Femur (tissue), 1 donor: ENCODE data around the gene RNASE9.
"Not testable (repeated sequence)": the region's sequence is repeated elsewhere in the genome, so short reads cannot be mapped to it uniquely, and the experiment has no call there.

ENCODE experiments used
- DNase-seq: peaks from one replicate; pipeline ENCODE4 v3.0.0-alpha.2; 2017

The RNASE9 gene

DNA sequence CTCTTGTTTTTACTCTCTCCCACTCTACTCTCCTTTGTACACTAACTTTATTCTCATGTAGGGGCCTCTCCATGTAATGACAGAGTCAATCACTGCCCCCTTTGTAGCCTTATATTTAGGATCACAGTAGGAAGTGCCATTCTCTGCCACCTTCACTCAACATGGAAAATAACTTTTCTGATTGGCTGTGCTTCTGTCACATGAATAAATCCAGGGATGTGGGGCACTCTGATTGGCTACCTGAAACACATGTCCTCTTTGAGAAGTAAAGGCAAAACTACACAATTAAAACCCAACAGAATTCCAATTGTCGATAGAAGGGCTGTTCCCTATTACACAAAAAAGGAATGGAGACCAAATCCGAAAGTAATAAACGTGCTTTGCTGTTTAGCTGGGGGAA lies at the start of gene RNASE9:
TSS of gene RNASE9 (minus strand) at position 87 of the 400 bp plus-strand sequence.
- DNase-seq = no peak

DNA sequence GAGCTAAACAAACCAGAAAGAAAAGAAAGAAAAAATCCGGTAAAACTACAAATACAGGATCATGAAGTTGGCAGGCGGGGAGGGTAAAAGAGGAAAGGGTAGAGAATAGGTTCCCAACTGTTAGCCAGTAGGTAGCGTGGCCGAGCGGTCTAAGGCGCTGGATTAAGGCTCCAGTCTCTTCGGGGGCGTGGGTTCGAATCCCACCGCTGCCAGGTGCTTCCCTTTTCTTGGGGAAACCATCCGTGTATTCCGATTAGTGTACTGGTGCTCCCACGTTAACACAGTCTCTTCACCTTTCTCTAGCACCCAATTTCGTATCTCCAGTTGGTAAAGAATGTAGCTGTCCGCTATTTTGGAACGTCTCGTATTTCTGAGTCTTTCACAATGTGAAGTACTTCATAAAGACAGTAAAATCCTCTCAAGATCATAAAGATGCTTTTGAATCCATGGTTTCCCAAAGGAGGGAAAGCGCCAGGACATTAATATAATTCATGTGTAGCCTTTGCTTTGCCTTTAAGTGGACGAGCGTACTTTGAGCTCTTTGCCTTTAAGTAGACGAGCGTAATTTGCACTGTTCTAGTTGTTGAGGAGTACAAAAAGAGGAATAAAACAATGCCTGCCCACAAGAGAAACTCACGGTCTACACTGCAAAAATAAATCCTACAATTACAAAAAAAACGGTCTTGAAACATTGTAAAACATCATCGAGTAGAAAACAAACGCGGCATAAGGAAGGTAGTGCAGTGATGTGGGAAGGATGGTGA lies 49.3 kb upstream of the RNASE9 start:
- peak; percentile 87 for DNase-seq

DNA sequence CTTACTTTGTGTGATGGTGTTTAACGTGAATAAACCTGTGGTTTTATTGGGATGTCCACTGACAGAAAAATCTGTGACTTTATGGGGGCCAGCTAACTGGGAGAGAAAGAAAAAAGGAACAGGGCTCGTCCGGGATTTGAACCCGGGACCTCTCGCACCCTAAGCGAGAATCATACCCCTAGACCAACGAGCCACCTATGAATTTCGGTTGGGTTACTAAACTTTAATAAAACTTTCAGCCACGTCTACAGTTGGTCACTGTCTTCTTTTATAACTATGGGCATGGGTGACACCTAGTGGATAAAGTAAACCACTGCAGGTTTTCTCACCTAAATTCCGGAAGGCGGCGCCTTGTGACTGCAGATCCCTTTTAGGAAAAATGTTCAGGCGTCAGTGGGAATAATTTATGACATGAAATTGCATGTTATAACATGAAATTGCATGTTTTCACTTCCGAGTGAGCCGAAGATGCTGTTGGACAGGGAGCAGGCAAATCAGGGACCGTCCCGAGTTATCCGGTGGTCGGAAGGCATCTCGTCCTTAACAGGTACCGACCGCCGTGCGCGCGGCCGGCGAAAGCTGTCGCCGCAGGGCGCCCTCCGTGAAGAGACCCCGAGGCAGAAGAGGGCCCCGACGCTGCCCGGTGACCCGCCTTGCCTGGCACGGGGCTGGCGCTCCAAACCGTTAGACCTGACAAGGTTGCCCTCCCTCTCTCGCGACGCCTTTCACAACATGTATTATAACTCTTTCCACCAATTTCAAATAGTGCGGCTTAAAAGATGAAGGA lies 48.6 kb upstream of the RNASE9 start:
- DNase-seq = peak; percentile 88

DNA sequence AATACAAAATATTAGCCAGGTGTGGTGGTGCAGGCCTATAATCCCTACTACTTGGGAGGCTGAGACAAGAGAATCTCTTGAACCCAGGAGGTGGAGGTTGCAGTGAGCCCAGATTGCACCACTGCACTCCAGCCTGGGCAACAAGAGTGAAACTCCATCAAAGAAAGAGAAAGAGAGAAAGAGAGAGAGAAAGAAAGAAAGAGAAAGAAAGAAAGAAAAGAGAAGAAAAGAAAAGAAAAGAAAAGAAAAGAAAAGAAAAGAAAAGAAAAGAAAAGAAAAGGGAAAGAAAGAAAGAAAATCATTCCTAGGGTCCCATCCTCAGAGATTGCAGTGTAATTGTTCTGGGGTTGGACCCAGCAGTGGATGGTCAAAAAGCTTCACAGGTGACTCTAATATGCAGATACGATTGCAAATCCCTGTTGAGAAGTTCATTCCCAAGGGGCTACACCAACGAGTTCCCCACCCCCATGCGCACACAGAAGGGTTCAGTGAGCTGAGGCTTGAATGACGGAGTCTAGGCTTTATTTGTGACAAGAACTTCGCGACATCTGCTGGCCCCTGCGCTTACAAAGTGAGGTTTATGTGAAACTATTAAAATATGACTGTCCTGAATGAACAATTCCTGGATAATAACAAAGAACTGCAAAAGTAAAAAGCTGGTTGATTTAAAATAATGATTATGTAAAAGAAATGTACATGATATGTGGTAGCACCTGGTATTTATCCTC lies 47.7 kb upstream of the RNASE9 start:
- no peak for DNase-seq

DNA sequence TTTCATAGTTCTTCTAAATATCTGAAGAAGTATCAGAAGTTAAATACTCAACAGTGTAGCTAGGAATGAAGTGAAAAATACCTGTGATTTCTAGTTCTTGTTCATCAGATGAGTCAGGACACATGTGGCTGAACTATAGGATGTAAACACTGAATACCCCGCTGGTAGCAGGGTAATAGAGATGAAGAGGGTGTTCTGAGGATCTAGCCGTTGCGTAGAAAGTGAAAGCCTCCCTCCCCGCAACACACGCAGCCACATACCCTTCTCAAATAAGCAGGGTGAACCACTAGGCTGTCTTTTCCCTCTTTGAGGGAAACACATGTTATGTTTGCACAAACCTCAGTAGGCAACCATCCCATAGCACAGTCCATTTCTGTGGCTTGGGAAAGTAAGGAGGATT lies 46.8 kb upstream of the RNASE9 start:
- DNase-seq = no peak

DNA sequence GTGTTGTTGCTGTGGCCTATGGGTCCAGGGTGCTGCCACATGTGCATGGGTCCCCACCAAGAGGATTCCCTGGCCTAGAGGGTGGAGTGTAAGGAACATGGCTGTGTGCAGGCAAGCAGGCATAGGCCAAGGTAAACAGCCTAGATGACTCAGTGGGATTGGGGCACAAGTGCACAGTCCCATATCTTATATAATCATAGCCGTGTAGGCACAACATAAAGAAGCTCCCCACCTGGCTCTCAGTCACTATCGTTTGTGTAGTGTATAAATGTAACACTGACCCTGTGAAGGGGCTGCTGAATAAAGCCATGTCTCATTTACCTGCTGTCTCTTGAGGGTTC lies 46.0 kb upstream of the RNASE9 start:
- DNase-seq = no peak

DNA sequence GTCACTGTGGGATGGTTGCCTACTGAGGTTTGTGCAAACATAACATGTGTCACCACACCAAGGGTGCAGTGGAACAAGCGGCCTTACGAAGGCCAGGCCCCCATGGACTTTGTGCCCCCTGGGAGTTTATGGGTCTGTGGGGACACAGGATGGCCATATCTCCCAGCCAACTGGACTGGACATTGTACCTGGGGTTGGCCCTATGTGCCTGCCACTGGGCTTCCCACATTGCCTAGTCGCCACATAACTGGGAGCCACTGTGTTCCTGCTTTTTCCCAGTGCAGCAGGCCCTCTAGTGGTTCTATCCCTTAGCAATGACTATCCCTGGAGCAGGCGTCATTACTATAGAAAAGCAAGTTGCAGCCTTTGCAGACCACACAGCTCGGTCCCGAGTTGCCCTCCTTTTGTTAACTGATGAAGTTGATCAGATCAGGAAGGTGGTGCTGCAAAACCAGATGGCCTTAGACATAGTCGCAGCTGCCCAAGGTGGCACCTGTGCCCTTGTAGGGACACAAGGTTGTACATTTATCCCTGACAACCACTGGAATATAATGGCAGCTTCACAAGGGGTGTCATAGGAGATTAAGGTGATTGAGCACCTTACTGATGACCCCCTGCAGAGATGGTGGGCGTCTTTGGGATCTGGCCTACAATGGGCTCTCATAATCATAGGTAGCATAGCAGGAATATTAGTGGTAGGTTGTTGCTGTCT lies 45.5 kb upstream of the RNASE9 start:
- DNase-seq = no peak

DNA sequence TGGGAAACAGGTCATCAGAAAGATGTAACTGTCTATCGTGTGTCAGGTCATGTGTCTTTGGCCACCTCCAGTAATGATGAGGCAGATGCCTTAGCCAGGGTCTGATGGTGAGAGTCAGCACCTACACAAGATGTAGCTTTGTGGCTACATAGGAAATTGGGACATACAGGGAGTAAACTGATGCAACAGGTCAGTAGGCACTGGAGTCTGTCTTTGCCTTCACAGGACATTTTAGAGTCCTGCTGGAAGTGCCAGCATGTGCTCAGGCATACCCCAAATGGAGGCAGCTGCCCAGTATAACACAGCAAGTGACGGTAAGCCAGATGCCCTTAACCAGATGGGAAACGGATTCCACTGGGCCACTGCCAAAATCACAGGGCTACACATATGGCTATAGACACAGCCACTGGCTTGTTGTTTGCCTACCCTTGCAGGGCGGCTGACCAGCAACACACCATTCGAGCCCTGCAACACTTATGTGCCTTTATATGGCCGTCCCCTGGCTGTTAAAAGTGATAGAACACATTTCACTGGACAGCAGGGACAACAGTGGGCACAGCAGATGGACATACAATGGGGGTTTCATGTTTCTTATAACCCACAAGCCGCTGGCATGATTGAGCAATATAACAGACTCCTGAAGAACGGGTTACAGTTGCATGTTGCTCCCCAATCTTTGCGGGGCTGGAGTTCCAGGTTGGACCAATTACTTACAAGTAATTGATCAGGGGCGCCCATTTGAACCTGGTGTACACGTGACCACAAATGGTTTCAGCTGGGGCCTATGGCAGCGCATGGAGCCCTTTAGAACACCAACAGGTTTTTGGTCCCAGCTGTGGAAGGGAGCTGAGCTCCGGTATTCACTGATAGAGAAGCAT lies 43.2 kb upstream of the RNASE9 start:
- DNase-seq = peak; percentile 44

DNA sequence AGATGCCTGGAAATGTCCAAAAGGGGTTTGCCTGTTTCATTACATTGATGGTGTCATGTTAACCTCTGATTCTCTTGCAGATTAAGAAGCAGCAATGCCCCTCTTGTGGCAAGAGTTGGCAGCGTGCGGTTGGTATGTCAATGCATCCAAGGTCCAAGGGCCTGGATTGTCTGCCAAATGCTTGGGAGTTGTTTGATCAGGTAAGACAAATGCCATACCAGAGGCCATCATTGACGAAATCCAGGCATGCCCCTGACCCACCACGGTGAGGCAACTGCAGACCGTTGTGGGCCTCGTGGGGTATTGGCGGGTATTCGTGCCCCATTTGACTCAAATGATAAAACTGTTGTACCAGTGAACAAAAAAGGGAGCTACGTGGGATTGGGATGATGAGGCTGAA lies 41.7 kb upstream of the RNASE9 start:
- no peak for DNase-seq

DNA sequence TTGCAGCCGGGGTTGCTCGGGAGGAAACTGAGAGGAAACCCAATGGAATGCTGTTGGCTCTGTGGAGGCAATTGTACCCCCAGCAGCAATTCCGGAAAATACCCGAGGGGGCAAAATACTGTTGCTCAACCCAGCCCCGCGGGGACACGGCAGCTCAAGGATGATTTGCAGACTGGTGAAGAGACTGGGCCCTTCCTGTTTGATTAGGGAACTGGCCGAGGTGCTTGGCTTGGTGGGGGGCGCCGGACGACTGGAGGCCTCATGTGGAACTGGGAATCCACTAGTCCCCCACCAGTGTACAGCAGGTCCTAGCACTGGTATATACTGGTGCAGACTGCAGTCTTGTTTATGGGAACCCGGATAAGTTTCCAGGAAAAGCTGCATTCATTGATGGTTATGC lies 40.7 kb upstream of the RNASE9 start:
- no peak for DNase-seq

DNA sequence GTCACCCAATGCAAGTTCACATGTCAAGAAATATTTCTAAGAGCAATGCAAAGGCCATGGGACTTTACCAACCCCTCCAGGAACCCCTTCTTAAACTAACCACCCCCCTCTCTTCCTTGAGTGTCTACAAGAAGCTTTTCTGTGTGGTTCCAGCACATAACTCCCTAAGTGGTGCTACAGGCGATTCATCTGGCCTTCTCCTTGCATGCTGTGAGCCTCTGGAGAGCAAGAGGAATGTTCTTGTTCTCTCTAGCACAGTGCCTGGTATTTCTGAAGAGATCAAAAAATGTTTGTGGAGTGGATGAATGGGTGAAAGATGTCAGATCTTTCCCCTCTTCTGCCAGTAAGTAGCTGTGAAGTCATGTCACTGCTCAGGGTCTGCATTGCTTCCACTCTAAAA lies 36.3 kb upstream of the RNASE9 start:
- no peak for DNase-seq

DNA sequence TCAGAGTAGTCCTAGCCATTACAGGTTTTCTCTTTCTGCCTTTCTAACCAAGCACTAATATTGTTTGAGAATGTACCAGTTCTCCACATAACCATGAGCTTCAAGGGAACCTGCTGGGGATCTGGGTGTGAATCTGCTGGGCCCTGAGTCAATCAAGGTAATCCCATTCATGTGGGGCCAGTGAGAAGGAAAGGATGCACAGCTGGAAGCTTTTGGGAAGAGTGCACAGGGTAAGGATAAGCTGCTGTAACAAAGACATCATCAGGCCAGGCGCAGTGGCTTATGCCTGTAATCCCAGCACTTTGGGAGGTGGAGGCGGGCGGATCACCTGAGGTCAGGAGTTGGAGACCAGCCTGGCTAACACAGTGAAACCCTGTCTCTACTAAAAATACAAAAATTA lies 34.9 kb upstream of the RNASE9 start:
- not testable (repeated sequence) for DNase-seq

DNA sequence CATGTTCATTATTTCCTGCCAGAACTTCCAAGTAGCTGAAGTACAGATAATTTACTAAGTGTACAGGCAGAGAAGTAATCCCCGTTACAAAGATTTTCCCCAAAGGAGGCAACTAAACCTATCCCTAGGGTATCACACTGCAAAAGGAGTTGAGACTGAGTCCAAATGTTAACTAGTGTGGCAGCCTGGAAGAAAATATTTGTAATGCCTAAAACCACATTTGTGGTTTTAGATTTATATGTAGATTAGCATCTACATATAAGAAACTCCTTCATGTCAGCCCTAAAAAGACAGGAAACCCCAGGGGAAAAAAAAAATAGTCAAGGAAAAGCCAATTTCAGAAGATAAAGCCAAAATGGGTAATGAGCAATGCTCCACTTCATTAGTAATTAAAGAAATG lies 31.7 kb upstream of the RNASE9 start:
- no peak for DNase-seq

DNA sequence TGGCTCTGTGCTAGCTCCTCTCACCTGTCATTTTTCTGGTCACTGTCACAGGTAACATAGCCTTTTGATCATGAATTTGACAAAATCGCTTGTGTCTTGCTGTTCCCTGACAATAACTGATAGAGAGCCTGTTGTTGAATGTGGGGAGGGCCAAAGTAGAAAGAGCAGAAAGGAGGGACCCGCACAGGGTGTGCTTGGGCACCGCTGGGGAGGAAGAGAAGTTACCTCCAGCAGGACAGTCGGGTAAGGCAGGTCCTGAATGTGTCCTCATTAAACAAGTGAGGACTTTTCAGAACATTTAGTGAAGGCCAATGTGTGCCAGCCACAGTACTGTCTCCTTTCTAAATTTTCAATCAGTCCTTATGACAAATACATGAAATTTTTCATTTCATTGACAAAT lies 30.4 kb upstream of the RNASE9 start, which contains the start of gene RNASE12:
TSS of gene RNASE12 (minus strand) at position 142 of the 400 bp plus-strand sequence. CDS start 653 bp downstream, outside the sequence.
- no peak for DNase-seq

DNA sequence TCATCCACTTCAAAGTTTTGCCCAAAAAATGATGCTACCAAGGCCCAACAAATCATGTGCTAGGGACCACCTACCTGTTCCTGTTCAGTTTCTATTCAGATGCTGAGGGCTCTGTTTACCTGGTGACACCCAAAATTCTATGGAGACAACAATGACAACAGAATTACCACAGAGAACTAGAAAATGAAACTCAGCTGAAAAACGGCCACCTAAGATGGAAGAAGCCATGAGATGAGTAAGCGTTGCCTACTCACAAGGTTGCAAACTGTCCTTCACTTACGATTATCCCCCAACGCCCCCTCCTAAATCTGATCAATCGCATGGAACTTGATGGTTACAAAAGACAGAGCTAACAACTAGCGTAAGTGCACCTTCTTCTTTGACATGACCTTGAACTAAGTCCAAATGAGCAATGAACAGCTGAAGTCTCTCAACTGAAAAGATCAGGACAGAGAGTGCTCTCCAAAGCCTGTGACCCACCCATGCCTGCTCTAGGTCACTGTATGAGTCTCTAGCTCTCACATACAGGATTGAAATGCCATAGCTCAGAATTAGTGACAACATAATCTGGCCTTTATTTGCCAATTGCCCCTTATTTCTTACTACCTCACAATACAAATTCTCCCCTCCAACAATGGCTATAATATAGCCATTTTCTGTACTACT lies 26.8 kb upstream of the RNASE9 start, which contains the start of gene RNASE11:
TSS of gene RNASE11 (minus strand) at position 513 of the 666 bp plus-strand sequence.
- DNase-seq = no peak

DNA sequence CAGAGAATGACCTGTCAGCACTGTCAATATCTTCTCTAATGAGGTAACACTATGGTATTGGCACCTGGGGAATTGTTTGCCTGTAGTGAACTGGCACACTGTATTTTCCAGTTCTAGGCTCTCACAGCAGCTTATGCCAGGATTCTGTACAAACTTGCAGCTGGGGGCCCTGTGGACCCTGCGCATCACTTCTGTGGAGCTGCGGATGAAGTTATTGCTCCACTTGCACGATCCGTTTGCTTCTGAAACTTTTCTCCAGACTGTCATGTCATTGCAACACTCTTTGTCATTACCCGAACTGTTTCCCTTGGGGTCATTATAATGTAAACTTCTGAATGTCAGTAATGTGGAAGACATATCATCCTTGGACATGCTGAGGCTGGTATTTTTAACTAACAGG lies 23.1 kb upstream of the RNASE9 start:
- DNase-seq = no peak

DNA sequence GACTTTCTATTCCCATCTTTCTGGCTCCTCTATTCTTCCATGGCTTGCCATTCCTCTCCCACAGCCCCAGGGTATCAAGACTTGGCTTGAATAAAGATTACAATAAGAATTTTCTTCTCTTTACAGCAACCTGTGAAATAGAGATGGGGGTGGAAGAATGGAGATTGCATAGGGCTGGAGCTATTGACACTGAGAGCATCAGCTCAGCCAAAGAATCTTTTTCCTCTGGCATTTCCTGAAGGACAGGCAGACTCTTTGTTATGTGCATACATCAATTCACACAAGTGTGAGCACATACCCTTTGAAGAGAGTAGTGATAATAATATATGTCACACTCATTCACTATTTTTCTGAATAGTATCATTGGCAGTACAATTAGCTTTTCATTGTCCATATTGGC lies 22.3 kb upstream of the RNASE9 start:
- no peak for DNase-seq

DNA sequence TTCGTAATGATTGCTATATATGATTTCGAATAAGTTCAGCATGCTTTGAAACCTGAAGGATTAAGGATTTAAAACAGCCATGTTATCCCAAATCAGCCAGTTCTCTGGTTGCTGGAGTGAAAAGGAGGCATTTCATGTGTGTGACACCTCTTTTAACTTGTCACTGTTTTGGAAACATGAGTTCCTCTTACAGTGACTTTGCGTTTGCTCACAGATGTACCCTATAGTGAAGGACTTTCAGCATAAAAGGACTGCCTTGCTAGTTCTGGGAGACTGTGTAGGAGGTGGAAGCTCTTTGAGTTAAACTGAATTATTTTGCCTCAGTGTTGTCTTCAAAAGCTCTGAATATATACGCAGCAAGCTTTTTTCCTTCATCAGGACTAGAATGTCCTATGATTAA lies 19.4 kb upstream of the RNASE9 start:
- DNase-seq = no peak

DNA sequence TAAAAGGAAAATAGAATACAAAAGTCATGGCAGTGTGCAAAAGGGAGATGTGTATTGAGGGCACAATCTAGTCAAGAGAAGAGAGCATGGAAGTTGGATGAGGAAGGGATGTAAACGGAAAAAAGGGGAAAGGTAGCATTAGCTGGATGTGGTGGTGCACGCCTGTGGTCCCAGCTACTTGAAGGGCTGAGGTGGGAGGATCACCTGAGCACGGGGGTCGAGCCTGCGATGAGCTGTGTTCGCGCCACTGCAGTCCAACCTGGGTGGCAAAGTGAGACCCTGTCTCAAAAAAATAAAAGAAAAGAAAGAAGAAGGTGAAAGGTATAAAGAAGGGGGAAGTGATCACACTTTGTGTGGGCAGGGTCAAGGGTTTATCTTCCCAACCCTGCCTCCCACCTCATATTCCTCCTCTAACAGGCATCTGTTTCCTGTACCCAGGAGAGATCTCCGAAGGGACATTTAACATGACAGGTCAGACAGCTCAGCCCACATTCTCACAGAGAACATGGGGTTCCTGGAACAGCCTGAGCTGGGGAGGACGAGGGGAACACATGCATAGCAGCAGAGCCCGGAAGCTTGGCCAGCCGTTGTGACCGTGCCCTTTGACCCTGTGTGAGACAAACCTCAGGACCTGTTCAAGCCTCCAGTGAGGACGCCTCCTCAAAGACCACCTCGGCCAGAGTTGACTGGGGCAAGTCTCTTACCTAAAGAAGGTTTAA lies 18.1 kb upstream of the RNASE9 start:
- no peak for DNase-seq

DNA sequence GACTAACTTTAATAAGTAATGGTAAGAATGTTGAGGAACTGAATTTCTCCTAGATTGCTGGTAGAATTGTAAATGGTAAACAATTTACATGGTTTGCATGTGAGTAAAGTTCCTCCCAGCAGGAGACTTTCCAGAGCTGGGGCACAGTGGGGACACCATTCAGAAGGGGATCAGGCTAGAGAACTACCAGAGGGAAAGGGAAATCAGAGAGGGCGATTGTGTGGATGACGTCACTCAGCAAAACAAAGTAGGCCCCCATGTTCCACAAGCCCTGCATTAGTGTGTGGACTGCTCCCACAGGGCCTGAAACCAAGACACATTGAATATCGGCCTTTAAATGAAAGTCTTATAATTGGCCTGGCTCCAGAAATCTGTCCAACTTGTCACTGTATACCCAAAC lies 17.5 kb upstream of the RNASE9 start:
- no peak for DNase-seq
